GM06990 (cell line): Measurements from ENCODE around the gene MSL3B.

Experiments
- DNase-seq: peaks from one replicate; pipeline ENCODE4 v3.0.0-alpha.2; 2011; ENCODE audit not compliant: insufficient read length; ENCODE audit errors: extremely low read depth
- H3K27me3 ChIP-seq: replicated peaks from 2 replicates; pipeline ENCODE4 v1.6.0; 2011; ENCODE audit warnings: low read length; ENCODE audit not compliant: control insufficient read depth, insufficient read depth
- H3K36me3 ChIP-seq: 2 replicates; pipeline ENCODE4 v1.5.1; 2011; ENCODE audit warnings: low read length; ENCODE audit not compliant: control insufficient read depth, insufficient read depth
- H3K4me3 ChIP-seq: replicated peaks from 2 replicates; pipeline ENCODE4 v1.5.1; 2011; ENCODE audit warnings: low read depth, mild to moderate bottlenecking, control low read depth, low read length
- CTCF ChIP-seq: IDR thresholded peaks from 2 replicates; pipeline ENCODE4 v1.5.1; 2011; ENCODE audit warnings: low read length, control low read depth, mild to moderate bottlenecking, inconsistent platforms; ENCODE audit not compliant: insufficient read depth, poor library complexity, severe bottlenecking

The MSL3B gene

GRCh38 chr2:233847248-233847898 is 20.8 kb downstream of the MSL3B start:
- H3K36me3 ChIP-seq, result peaks cover 36% of the 10 kb centered on the region
- TF ChIP-seq CTCF, result no peak

GRCh38 chr2:233846387-233847247 is 21.6 kb downstream of the MSL3B start:
- no peak for DNase-seq

More at GRCh38 chr2:233847248-233847898, 20.8 kb downstream of the MSL3B start:
- H3K27me3 ChIP-seq, result no peaks in the 10 kb centered on the region
- DNase-seq, result no peak
- H3K4me3 ChIP-seq, result no peak overlapping the region

GRCh38 chr2:233845301-233846060 is 22.7 kb downstream of the MSL3B start:
- no peak for TF ChIP-seq CTCF
- Histone ChIP-seq H3K36me3 (peaks cover 42% of the 10 kb centered on the region), H3K27me3 (no peaks in the 10 kb centered on the region), H3K4me3 (no peak overlapping the region)
- DNase-seq, result no peak

More at GRCh38 chr2:233846387-233847247, 21.6 kb downstream of the MSL3B start:
- peaks cover 40% of the 10 kb centered on the region for H3K36me3 ChIP-seq
- TF ChIP-seq CTCF, result no peak
- no peaks in the 10 kb centered on the region for H3K27me3 ChIP-seq
- H3K4me3 ChIP-seq, result no peak overlapping the region

- TF ChIP-seq CTCF, result no peak
- H3K27me3 ChIP-seq, result no peaks in the 10 kb centered on the region
- peaks cover 43% of the 10 kb centered on the region for H3K36me3 ChIP-seq
- H3K4me3 ChIP-seq, result no peak overlapping the region
- DNase-seq, result no peak
Measured at GRCh38 chr2:233844836-233845235, 23.4 kb downstream of the MSL3B start.

- Histone ChIP-seq H3K27me3 (no peaks in the 10 kb centered on the region), H3K36me3 (peaks cover 48% of the 10 kb centered on the region), H3K4me3 (no peak overlapping the region)
- DNase-seq, result no peak
- no peak for TF ChIP-seq CTCF
Measured at GRCh38 chr2:233844064-233844807, 23.9 kb downstream of the MSL3B start.
